GM21786 (cell line): ENCODE results near the gene ARF1.

ENCODE experiments used
- ATAC-seq: cut with Tn5 transposase; IDR thresholded peaks from one replicate; pipeline ENCODE4 v1.9.1; 2021; ENCODE audit not compliant: unreplicated experiment

The ARF1 gene

GRCh38 chr1:228145463-228146416 lies 63.2 kb downstream of the ARF1 start:
- no peak for ATAC-seq

GRCh38 chr1:228146417-228147150 lies 64.1 kb downstream of the ARF1 start:
- ATAC-seq: no peak

GRCh38 chr1:228147151-228147693 lies 64.7 kb downstream of the ARF1 start:
- no peak for ATAC-seq

- ATAC-seq: no peak
These were observed 65.3 kb downstream of the ARF1 start for GRCh38 chr1:228147768-228148167.

GRCh38 chr1:228148196-228148861 lies 65.8 kb downstream of the ARF1 start:
- ATAC-seq: no peak
